ENCODE data around the gene PAFAH2. TPM values are rescaled to one million over a fixed set of nuclear protein-coding genes. Genes with fewer than 3 reads are reported as not detected.

The PAFAH2 gene
- total RNA-seq, 2 donors from 2014 or later: 11.6 to 13.3 TPM

DNA sequence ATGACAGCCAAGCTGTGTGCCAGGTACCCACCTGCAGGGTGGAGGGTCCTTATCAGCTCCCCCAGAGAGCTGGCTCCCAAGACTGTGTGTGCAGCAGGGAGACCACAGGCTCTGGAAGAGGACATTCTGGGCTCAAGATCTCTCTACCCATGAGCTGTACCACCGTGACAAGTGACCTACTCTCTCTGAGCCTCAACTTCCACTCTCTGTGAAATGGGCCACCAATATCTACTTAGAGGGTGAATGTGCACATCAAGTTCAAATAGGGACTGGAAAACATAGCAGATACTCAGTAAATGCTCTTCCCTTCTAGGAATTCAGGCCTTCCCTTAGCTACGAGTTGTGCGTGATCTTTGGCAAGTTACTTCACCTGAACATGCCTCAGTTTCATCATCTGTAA is 46.6 kb upstream of the PAFAH2 start:
- Histone ChIP-seq H3K36me3 (ENCODE audit: control insufficient read depth, insufficient read depth, low read length) (no peaks in the 10 kb centered on the region), H3K9ac (ENCODE audit: extremely low read depth, low read length, poor library complexity, severe bottlenecking) (no peak overlapping the region), H3K27me3 (ENCODE audit: control insufficient read depth, insufficient read depth, low read length, poor library complexity, severe bottlenecking) (peaks cover 84% of the 10 kb centered on the region), H3K27ac (ENCODE audit: low read depth, low read length) (no peak overlapping the region), H3K9me3 (ENCODE audit: control insufficient read depth, low read length) (no peaks in the 10 kb centered on the region), H3K4me3 (ENCODE audit: low read length) (no peak overlapping the region), H3K4me1 (ENCODE audit: control insufficient read depth, insufficient read depth, low read length) (peaks cover 3% of the 10 kb centered on the region)
- no peak for DNase-seq
- no peak overlapping the region for H3K4me3 Mint-ChIP-seq
- peaks cover 77% of the 10 kb centered on the region for H3K27me3 Mint-ChIP-seq (ENCODE audit: insufficient read depth)
- no peaks in the 10 kb centered on the region for H3K36me3 Mint-ChIP-seq (ENCODE audit: low read depth)
- H3K4me1 Mint-ChIP-seq: peaks cover 2% of the 10 kb centered on the region
- H3K9me3 Mint-ChIP-seq: no peaks in the 10 kb centered on the region
- H3K27ac Mint-ChIP-seq: no peak overlapping the region
- TF ChIP-seq, protein P1, sequence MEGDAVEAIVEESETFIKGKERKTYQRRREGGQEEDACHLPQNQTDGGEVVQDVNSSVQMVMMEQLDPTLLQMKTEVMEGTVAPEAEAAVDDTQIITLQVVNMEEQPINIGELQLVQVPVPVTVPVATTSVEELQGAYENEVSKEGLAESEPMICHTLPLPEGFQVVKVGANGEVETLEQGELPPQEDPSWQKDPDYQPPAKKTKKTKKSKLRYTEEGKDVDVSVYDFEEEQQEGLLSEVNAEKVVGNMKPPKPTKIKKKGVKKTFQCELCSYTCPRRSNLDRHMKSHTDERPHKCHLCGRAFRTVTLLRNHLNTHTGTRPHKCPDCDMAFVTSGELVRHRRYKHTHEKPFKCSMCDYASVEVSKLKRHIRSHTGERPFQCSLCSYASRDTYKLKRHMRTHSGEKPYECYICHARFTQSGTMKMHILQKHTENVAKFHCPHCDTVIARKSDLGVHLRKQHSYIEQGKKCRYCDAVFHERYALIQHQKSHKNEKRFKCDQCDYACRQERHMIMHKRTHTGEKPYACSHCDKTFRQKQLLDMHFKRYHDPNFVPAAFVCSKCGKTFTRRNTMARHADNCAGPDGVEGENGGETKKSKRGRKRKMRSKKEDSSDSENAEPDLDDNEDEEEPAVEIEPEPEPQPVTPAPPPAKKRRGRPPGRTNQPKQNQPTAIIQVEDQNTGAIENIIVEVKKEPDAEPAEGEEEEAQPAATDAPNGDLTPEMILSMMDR (conservative IDR thresholded peaks at IDR 0.05): no peak
- WGBS, 2 experiments (ENCODE audit: insufficient coverage in 1 of 2, insufficient read length in 1 of 2): 95 to 97% methylated on average over 3 of the region's 3 CpGs

DNA sequence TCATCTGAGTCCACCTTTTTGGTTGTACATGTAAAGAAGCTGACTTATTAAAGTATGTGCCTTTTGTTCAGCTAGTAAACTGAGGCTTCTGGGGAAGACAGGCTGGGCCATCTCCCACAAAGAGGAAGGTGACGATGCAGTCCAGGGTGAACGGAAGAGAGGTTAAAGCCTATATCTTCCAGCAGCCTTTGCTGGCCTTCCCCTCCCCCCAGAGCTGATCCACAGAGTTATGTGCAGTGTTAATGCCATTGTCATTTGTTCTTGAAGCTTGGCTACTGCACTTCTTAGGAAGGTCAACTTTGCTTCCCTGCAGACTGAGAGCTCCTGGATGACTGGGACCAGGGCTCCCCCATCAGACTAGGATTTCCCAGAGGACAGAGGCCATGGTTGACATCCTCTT is 45.9 kb upstream of the PAFAH2 start:
- Mint-ChIP-seq H3K4me3 (no peak overlapping the region), H3K36me3 (ENCODE audit: low read depth) (no peaks in the 10 kb centered on the region), H3K27ac (no peak overlapping the region), H3K4me1 (peaks cover 2% of the 10 kb centered on the region), H3K27me3 (ENCODE audit: insufficient read depth) (peaks cover 73% of the 10 kb centered on the region), H3K9me3 (no peaks in the 10 kb centered on the region)
- H3K27me3 ChIP-seq (ENCODE audit: control insufficient read depth, insufficient read depth, low read length, poor library complexity, severe bottlenecking): peaks cover 78% of the 10 kb centered on the region
- no peaks in the 10 kb centered on the region for H3K36me3 ChIP-seq (ENCODE audit: control insufficient read depth, insufficient read depth, low read length)
- no peak overlapping the region for H3K27ac ChIP-seq (ENCODE audit: low read depth, low read length)
- TF ChIP-seq, protein P1 (conservative IDR thresholded peaks at IDR 0.05): no peak
- DNase-seq: no peak
- 80 to 93% methylated on average over 2 of the region's 2 CpGs for WGBS, 2 experiments (ENCODE audit: insufficient coverage in 1 of 2, insufficient read length in 1 of 2)
- H3K9ac ChIP-seq (ENCODE audit: extremely low read depth, low read length, poor library complexity, severe bottlenecking): no peak overlapping the region
- H3K4me3 ChIP-seq (ENCODE audit: low read length): no peak overlapping the region
- peaks cover 3% of the 10 kb centered on the region for H3K4me1 ChIP-seq (ENCODE audit: control insufficient read depth, insufficient read depth, low read length)
- H3K9me3 ChIP-seq (ENCODE audit: control insufficient read depth, low read length): no peaks in the 10 kb centered on the region

DNA sequence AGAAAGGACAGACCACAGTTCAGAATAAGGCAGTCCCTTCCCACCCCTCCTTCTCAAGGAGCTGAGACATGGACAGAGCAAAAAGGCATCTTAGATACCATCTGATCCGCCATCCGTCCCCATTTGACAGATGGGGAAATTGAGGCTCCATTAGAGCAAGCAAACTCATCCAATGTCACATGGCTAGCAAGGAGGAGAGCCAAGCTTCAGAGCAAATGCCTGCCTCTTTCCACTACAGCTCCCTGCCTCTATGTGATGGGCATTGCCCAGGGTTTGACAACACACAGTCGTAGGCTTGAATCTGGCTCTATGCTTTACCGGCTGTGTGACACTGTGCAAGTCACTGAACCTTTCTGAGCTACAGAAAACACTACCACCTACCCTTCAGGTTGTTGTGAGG is 44.1 kb upstream of the PAFAH2 start:
- H3K9me3 ChIP-seq (ENCODE audit: control insufficient read depth, low read length): no peaks in the 10 kb centered on the region
- no peak overlapping the region for H3K9ac ChIP-seq (ENCODE audit: extremely low read depth, low read length, poor library complexity, severe bottlenecking)
- H3K4me3 ChIP-seq (ENCODE audit: low read length): no peak overlapping the region
- DNase-seq: no peak
- Mint-ChIP-seq H3K27ac (no peak overlapping the region), H3K27me3 (ENCODE audit: insufficient read depth) (peaks cover 57% of the 10 kb centered on the region), H3K4me1 (peaks cover 2% of the 10 kb centered on the region), H3K36me3 (ENCODE audit: low read depth) (no peaks in the 10 kb centered on the region), H3K4me3 (no peak overlapping the region), H3K9me3 (no peaks in the 10 kb centered on the region)
- H3K27ac ChIP-seq (ENCODE audit: low read depth, low read length): no peak overlapping the region
- H3K36me3 ChIP-seq (ENCODE audit: control insufficient read depth, insufficient read depth, low read length): no peaks in the 10 kb centered on the region
- WGBS, 2 experiments (ENCODE audit: insufficient coverage in 1 of 2, insufficient read length in 1 of 2): 82 to 100% methylated on average over 3 to 4 of the region's 4 CpGs
- peaks cover 3% of the 10 kb centered on the region for H3K4me1 ChIP-seq (ENCODE audit: control insufficient read depth, insufficient read depth, low read length)
- TF ChIP-seq, protein P1 (conservative IDR thresholded peaks at IDR 0.05): no peak
- peaks cover 60% of the 10 kb centered on the region for H3K27me3 ChIP-seq (ENCODE audit: control insufficient read depth, insufficient read depth, low read length, poor library complexity, severe bottlenecking)

All from endodermal cell (in vitro differentiated cells).